Ramos (cell line): ENCODE measurements around the gene THRA.

Experiments
- in situ Hi-C: fragments of 300-500 bp; cut with MboI; formaldehyde crosslinking; loops from one replicate; pipeline ENCODE4 v1.14.3; 2022; ENCODE audit warnings: low sequenced_read_pairs; ENCODE audit not compliant: unreplicated experiment

The THRA gene, protein sequence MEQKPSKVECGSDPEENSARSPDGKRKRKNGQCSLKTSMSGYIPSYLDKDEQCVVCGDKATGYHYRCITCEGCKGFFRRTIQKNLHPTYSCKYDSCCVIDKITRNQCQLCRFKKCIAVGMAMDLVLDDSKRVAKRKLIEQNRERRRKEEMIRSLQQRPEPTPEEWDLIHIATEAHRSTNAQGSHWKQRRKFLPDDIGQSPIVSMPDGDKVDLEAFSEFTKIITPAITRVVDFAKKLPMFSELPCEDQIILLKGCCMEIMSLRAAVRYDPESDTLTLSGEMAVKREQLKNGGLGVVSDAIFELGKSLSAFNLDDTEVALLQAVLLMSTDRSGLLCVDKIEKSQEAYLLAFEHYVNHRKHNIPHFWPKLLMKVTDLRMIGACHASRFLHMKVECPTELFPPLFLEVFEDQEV

DNA sequence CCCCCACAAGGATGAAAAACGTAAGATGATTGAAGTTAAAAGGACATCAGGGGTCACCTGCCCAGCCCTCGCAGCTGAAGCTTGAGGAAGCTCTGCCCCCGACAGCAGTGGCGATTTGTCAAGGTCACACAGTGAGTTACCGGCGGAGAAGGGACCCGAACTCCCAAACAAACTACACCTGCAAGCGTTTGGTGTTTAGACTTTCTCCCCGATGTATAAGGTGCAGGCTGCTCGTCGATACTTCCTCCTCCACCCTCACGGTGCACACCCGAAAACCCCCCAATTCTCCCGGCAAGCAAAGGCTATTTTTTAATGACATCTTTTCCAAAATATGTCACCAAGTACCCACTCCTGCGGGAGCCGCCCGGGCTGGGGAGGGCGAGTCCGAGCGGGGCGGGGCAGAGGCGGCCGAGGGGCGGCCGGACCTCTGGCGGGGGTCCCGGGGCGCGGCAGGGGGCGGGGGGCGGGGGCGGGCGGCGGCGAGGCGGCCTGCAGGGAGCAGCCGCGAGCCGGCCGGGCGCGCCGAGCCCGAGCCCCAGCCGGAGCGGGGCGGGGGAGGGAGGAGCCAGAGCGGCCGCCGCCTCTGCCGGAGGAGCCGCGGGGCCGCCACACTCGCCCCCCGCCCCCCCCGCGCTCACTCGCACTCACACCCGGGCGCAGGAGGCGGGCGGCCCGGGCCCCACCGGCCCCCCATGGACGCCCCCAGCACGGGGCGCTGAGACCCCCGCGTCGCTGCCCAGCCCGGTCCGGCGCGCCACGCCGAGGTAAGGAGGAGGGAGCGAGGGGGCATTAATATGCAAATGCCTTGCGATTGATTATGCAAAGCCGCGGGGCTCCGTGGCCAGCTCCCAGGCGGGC is at the start of gene THRA:
TSS of gene THRA (plus strand) at position 637 of the 858 bp plus-strand sequence. CDS start 11,524 bp downstream, outside the sequence.
- in situ Hi-C loops, result no loop called here

DNA sequence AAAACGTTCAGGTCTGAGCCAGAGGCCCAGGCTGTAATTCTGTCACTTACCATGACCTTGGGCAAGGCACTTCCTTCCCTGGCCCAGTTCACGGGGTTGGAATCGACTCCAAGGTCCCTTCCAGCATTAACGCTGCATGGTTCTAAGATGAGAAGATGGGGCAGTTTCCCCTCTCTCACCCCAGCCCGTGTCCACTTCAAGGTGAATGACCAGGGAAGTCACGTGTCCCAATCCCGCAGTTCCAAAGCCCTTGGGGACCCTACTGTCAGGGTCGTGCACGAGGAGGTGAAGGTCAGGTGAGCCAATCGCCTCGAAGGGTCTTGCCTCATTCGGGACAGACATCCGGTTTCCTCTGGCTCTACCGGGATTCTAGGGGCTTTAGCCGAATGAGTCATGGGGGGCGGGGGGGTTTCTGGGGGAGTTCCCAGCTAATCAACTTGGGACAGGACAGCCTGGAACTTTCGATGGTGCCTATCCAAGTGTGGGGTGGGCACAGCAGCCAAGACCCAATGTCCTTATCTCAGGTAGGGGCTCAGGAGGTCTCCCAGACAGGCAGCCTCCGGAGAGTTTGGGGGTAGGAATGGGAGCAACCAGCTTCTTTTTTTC is 48.3 kb upstream of the THRA start:
- in situ Hi-C loops, result loop anchor here (5.0 to 10.0 kb wide), 2 partner anchors 73 to 170 kb away; no protein-coding TSS in a partner anchor

DNA sequence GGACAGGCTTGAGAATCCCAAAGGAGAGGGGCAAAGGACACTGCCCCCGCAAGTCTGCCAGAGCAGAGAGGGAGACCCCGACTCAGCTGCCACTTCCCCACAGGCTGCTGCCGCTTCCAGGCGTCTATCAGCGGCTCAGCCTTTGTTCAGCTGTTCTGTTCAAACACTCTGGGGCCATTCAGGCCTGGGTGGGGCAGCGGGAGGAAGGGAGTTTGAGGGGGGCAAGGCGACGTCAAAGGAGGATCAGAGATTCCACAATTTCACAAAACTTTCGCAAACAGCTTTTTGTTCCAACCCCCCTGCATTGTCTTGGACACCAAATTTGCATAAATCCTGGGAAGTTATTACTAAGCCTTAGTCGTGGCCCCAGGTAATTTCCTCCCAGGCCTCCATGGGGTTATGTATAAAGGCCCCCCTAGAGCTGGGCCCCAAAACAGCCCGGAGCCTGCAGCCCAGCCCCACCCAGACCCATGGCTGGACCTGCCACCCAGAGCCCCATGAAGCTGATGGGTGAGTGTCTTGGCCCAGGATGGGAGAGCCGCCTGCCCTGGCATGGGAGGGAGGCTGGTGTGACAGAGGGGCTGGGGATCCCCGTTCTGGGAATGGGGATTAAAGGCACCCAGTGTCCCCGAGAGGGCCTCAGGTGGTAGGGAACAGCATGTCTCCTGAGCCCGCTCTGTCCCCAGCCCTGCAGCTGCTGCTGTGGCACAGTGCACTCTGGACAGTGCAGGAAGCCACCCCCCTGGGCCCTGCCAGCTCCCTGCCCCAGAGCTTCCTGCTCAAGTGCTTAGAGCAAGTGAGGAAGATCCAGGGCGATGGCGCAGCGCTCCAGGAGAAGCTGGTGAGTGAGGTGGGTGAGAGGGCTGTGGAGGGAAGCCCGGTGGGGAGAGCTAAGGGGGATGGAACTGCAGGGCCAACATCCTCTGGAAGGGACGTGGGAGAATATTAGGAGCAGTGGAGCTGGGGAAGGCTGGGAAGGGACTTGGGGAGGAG is 47.5 kb upstream of the THRA start, which contains the start of gene CSF3:
TSS of gene CSF3 (plus strand) at position 436 of the 993 bp plus-strand sequence. CDS start at position 471, 35 bp downstream.
- in situ Hi-C loops, result loop anchor here (10.0 kb wide), 1 partner anchor 170 kb away; no protein-coding TSS in a partner anchor

DNA sequence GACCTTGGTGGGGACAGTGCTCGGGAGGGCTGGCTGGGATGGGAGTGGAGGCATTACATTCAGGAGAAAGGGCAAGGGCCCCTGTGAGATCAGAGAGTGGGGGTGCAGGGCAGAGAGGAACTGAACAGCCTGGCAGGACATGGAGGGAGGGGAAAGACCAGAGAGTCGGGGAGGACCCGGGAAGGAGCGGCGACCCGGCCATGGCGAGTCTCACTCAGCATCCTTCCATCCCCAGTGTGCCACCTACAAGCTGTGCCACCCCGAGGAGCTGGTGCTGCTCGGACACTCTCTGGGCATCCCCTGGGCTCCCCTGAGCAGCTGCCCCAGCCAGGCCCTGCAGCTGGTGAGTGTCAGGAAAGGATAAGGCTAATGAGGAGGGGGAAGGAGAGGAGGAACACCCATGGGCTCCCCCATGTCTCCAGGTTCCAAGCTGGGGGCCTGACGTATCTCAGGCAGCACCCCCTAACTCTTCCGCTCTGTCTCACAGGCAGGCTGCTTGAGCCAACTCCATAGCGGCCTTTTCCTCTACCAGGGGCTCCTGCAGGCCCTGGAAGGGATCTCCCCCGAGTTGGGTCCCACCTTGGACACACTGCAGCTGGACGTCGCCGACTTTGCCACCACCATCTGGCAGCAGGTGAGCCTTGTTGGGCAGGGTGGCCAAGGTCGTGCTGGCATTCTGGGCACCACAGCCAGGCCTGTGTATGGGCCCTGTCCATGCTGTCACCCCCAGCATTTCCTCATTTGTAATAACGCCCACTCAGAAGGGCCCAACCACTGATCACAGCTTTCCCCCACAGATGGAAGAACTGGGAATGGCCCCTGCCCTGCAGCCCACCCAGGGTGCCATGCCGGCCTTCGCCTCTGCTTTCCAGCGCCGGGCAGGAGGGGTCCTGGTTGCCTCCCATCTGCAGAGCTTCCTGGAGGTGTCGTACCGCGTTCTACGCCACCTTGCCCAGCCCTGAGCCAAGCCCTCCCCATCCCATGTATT is 46.5 kb upstream of the THRA start:
- in situ Hi-C loops, result loop anchor here (10.0 kb wide), 1 partner anchor 169 kb away; no protein-coding TSS in a partner anchor

DNA sequence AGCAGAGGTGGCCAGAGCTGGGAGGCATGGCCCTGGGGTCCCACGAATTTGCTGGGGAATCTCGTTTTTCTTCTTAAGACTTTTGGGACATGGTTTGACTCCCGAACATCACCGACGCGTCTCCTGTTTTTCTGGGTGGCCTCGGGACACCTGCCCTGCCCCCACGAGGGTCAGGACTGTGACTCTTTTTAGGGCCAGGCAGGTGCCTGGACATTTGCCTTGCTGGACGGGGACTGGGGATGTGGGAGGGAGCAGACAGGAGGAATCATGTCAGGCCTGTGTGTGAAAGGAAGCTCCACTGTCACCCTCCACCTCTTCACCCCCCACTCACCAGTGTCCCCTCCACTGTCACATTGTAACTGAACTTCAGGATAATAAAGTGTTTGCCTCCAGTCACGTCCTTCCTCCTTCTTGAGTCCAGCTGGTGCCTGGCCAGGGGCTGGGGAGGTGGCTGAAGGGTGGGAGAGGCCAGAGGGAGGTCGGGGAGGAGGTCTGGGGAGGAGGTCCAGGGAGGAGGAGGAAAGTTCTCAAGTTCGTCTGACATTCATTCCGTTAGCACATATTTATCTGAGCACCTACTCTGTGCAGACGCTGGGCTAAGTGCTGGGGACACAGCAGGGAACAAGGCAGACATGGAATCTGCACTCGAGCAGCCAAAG is 45.2 kb upstream of the THRA start:
- in situ Hi-C loops, result loop anchor here (10.0 kb wide), 1 partner anchor 167 kb away; no protein-coding TSS in a partner anchor

DNA sequence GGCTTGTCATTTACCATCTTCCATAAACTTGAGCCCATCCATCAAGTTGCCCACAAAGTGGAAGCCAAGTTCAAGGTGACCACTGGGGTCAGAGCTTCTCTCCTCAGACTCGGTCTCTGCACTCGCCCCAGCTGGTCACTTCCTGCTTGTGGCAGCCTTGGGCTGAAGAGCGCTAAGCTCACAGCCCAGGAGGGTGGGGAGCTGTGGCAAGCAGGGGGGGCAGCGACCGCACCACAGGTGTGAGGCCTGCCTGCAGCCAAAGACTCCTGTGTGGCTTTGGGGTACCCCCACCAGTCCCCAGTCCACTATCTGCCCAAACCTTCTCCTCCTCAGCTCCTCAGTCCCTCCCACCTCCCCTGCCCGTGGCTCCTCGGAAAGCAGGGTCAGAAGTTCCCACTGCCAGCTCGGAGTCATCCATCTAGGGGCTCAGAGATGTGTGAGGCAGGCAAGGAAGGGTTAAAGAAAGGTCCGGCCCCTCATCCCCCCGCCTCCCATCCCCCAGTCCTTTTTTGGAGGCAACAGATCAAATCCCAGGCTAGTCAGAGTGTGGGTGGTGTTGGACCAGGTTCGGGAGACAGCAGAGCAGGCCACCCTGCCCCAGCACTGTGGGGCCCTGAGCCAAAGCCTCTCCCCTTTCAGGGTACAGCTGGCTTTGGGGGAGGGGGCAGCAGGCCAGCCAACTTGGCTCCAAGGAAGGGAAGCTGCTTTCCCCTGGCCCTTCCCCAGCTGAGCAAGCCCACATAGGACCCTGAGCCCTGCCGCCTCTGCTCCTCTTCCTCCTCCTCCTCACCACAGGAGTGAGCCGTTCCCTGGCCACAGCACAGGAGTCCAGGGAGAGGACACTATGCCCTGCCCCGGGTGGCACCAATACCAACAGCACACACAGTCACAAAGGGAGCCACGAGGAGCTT is 44.3 kb upstream of the THRA start:
- in situ Hi-C loops, result loop anchor here (10.0 kb wide), 1 partner anchor 166 kb away; no protein-coding TSS in a partner anchor

DNA sequence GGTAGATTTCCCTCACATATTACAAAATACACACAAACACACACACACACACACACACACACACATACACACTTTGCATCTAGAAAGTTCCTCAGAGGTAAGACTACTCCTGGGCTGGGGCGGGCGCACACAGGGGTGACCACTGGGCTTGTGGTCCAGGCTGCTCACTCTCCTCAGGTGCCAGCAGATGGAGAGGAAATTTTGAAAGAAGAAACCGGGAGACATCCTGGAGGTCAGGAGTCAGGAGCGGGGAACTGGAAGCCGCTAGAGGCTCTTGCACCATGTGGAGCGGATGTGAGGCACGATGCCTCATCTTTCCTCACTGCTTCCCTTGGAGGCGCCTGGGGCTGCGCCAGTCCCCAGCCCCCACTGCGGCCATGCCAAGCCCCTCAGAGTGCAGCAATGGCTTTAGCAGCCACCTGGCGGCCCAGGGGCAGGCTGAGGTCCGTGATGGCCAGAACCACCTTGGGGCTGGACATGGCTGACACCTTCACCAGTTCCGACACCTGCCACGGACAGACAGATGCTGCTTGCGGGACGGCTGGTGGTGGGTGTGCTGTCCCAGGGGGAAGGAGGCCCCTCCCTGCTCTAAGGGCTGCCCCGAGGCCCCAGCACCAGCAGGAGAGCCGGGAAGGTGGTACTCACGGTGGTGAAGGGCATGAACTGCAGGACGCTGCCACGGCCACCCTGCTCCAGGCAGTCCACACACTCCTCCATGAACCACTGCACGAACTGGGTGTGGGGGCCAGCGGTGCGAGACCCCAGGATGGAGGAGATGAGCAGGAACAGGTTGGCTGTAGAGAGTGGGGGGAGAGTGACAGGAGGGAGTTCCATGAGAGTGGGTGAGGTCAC is 43.4 kb upstream of the THRA start:
- in situ Hi-C loops, result loop anchor here (10.0 kb wide), 1 partner anchor 165 kb away; no protein-coding TSS in a partner anchor

DNA sequence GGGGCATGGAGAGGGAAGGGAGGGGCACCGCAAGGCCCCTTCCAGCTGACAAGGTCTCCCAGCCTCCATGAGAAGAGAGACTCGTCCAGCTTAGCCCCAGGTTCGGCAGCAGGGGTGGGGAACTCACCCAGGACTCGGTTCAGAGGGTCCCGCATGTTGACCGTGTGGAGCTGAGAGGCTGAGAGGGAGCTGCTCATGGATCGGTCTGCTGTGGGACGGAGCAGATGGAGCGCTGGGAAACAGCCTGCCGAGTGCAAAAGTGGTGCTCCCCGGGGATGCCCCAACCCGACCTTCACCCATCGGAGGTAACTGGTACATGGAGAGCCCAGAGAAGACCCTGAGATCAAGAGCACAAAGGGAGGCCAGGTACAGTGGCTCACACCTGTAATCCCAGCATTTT is 42.6 kb upstream of the THRA start:
- in situ Hi-C loops, result no loop called here

DNA sequence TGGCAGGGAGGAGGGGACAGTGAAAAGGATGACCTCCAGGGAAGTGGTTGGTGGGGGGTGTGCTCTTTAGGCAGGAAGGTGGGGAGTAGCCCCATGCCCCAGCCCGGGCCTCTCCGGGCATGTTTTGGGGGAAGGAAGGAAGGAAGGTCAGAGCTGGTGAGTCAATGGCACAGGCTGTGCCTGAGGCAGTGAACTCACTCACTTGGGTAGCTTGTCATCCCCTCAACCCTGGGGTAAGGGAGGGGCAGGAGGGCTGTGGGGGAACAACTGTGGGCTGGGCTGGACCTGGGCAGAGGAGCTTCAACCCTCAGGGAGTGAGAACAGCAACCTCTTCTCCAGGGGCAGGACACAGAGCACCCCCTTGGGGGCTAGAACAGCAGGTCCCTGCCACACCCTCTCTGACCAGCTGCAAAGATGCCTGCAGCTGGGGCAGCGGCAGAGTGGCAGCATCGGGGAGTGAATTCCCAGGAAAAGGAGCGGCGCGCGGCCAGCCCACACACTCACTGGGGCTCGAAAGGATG is 41.3 kb upstream of the THRA start:
- in situ Hi-C loops, result no loop called here

DNA sequence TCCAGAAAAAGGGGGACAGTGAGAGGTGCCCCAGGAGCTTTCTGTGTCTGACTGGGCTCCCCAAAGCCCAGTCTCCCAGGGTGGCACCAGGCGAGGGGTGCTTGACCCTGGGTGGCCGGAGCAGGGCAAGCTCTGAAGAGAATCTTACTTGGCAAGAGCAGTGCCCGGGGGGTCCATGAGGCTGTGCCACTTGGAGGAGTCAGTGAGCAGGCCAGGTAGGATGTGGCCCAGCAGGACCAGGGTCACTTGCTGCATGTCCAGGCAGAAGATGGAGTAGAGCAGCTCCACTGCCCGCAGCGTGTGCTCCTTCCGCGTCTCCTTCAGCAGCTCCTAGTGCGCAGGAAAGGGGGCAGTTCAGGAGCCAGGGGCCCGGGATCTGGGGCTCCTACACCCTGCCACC is 40.3 kb upstream of the THRA start:
- in situ Hi-C loops, result no loop called here

DNA sequence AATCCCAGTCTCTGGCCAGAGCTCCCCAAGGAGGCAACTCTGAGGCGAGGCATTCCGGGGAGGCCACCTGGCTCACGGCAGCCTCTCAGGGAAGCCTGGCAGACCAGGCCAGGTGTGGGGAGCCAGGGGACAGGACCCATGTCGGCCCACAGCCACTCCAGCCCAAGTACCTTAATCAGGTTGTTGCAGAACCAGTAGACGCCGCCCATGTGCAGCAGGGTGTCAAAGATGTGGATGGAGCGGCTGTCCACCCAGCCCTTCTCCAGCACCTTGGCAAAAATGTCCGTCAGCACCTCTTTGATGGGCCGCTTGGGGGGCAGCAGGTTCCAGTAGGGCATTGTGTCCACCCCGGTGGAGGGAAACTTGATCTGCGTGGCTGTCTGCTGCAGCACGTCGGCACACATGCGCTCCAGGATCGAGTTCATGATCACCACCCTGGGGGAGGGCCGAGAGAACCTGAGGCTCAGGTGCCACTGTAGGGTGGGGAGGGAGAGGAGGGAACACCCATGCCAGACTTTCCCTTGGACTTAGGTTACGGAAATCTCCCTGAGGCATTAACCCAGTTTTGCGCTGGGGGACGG is 39.7 kb upstream of the THRA start:
- in situ Hi-C loops, result no loop called here

DNA sequence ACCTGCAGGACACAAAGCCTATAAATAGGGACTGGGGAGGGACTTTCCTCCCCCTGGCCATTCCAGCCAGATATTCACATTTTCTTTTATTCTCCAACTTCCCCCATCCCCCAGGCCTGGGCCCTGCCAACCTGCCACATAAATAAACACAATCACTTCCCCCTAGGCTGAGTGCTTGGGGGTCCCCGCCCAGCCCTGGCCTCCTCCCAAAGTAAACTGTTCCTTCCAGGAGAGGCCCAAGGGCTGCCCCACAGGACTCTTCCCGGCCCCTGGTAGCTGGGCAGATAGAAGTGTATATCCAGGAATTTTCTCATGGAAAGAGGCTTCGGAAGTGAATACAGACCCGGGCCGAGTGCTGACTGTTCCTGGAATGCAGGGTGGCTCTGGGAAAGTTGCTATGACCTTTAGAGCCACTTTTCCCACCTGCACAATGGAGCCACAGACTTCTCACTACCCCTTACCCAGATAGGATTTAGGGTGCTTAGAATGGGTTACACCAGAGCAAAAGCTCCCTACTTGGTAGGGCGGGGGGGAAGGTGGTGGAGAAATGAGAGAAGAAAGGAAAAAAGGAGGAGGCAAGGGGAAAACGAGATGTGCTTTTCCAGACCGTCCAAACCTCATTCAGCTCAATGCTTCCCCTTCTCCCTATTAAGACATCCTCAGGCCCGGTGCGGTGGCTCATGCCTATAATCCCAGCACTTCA is 39.0 kb upstream of the THRA start:
- in situ Hi-C loops, result no loop called here

DNA sequence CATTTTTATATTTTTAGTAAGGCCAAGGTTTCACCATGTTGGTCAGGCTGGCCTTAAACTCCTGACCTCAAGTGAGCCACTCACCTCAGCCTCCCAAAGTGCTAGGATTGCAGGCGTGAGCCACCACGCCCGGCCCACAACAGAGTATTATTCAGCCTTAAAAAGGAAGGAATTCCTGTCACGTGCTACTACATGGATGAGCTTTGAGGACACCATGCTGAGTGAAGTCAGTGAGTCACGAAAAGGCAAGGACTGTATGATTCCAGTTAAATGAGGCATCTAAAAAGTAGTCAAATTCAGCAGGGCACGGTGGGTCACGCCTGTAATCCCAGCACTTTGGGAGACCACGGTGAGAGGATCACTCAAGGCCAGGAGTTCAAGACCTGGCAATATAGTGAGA is 37.9 kb upstream of the THRA start:
- in situ Hi-C loops, result no loop called here

DNA sequence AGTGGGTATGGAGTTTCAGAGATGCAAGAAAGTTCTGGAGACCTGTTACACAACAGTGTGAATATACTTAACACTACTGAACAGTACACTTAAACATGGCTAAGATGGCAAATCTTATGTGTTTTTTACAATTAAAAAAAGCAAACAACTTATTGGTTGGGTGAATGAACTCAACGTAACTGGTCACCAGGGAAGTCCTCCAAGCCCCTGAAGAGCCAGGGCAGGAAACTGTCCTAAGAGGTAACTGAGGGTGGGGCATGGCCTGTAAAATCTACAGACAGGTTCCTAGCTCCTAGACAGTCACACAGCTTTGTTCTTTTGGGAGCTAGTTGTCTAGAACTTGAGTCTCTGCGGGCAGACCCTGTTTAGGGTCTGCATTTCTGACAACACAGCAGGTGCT is 37.2 kb upstream of the THRA start:
- in situ Hi-C loops, result no loop called here
